HG03025 (cell line): Measurements from ENCODE around the gene SERPINF2.
"Not testable (repeated sequence)": the region's sequence is repeated elsewhere in the genome, so short reads cannot be mapped to it uniquely, and the experiment has no call there.

Experiments
- ATAC-seq: cut with Tn5 transposase; IDR thresholded peaks from one replicate; pipeline ENCODE4 v1.9.1; 2021; ENCODE audit warnings: mild to moderate bottlenecking, moderate library complexity; ENCODE audit not compliant: unreplicated experiment, low FRiP score

The SERPINF2 gene

DNA sequence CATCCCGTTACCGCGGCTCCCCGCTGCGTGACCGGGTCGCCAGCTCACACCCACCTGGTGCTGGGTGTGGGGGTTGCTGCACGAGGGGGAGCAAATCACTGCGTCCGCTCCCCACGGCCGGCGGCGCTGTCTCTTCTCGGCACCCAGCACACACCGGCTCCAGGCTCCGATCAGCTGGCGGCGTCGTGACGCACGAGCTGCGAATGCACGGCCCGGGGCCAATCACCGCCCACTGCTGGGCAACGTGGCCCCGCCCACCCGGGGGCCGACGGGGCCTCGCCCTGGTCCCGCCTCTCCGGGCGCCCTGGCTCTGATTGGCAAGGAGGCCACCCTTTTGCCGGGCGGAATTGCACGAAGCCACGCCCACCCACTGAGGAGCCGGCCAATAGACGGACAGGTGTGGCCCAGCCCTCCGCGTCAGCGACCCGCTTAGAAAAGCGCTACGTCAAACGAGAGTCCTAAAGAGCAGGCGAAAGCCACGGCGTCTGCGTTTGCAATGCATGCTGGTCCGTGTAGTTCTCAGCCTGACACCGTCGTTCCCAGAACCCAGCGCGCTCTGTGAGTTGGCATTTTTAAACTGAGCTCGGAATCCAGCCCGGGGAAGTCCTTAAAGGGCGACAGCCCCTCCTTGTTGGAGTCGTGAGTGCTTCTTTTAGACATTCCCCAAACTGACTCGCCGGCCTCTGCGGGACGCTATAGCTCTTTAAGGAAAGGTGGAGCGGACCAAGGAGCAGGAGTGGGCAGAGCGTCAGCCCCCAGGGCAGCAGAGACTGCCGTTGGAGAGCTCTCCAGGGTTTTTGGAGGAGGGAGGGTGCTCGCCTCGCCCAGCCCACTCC lies 26.4 kb upstream of the SERPINF2 start:
- ATAC-seq = peak; percentile 68

DNA sequence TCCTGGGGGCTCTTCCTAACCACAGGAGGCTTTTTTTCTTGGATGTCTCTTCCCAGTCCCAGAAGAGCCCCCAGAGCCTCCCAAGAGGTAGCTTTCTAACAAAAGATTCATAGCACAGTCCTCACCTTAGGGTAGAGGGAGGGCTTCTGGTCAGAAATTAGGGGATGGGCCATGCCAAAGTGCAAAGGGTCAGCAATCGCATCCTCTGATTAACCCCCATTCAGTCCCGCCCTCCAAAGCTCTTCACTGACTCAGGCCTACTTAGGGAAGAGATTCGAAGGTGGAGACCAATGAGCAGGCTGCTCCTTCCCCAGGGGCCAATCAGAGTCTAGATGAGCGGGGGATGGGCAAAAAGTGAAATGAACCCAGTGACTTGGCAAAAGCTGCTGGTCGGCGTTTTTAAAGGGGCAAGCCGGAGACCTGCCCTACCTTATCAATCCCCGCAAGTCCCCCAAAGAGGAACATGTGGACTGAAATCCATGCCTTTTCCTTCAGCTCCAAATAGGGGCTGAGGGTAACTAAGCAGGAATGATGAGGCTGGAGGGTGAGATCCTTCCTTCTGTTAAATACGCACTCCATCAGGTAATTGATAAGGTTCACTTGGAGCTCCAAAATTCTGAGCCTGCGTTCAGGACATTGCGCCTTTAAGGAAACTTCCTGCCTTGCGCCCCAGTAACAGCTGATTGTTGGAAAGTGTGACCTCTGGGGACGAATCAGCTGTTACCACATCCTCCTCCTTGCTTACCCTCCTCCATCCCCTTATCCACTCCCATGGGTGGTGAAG lies 25.6 kb upstream of the SERPINF2 start:
- peak; percentile 25 for ATAC-seq

DNA sequence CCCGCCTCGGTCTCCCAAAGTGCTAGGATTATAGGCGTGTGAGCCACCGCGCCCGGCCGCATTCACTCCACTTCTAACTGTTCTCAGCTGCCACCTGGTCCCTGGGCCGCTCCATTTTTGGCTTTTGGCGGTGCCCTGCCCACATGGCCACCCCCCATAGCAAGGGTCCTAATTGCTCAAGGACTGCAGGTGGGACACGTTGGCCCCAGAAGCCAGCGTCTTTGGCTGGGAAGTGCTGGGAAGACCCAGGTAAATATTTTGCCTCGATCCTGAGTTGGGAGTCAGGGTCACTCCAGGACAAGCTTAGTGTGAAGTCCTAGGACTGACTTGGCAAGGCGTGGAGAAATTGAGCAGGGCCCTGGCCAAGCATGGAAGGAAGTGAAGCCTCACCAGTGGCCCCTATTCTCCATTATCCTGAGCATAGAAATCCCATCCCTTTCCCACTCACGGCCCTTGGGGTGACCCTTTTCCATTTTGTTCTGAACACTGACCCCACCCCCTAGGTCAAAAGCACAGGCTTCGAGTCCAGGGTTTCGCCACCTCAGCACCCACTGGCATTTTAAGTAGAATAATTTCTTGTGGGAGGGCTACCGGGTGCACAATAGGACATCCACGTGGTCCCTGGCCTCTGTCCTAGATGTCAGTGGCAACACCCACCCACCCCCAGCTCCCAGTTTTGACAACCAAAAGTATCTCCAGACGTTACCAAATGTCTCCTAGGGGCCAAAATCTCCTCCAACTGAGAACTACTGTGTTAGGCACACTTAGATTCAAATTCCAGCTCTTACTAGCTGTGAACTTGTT lies 24.1 kb upstream of the SERPINF2 start:
- no peak for ATAC-seq

DNA sequence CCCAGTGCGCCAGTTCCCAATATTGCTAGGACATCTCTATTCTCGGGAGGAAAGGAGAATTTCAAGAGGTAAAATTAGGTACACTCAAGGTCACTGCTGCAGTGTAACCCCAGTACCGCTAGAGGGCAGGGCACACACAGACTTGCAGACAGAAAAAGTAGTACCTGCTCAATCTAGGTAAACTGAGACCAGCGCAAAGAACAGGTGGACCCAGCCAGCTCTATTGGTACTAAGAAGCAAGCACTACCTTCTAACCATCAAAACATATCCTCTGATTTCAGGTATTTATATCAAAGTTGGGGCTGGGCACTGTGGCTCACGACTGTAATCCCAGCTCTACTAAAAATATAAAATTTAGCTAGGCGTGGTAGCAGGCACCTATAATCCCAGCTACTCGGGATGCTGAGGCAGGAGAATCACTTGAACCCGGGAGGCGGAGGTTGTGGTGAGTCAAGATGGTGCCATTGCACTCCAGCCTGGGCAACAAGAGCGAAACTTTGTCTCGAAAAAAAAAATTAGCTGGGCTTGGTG lies 21.8 kb upstream of the SERPINF2 start:
- ATAC-seq = no peak

- ATAC-seq = not testable (repeated sequence)
Measured at GRCh38 chr17:1722022-1722421, 20.6 kb upstream of the SERPINF2 start.

- no peak for ATAC-seq
Measured at GRCh38 chr17:1724351-1724868, 18.3 kb upstream of the SERPINF2 start, which contains the start of gene WDR81. Gene WDR81 (plus strand): TSS chr17:1724704. CDS start chr17:1724960, 256 bp downstream.

DNA sequence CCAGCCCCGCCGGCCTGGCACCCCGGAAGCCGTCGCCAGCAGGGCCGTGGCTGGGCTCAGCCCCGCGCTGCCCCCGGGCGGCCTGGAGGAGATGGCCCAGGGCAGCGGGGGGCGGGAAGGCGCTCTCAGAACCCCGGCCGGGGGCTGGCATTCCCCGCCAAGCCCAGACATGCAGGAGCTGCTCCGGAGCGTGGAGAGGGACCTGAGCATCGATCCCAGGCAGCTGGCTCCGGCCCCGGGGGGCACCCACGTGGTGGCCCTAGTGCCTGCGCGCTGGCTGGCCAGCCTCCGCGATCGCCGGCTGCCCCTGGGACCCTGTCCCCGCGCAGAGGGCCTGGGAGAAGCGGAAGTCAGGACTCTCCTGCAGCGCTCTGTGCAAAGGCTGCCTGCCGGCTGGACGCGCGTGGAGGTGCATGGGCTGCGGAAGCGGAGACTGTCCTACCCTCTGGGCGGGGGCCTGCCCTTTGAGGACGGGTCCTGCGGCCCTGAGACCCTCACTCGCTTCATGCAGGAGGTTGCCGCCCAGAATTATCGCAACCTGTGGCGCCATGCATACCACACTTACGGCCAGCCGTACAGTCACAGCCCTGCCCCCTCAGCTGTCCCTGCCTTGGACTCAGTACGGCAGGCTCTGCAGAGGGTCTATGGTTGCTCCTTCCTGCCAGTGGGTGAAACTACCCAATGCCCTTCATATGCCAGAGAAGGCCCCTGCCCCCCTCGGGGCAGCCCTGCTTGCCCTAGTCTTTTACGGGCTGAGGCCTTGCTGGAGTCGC lies 17.6 kb upstream of the SERPINF2 start:
- ATAC-seq = no peak

GRCh38 chr17:1725642-1726511 lies 16.8 kb upstream of the SERPINF2 start:
- no peak for ATAC-seq

- ATAC-seq = no peak
Measured at GRCh38 chr17:1726626-1727257, 15.9 kb upstream of the SERPINF2 start.

GRCh38 chr17:1727258-1727789 lies 15.3 kb upstream of the SERPINF2 start:
- ATAC-seq = no peak

DNA sequence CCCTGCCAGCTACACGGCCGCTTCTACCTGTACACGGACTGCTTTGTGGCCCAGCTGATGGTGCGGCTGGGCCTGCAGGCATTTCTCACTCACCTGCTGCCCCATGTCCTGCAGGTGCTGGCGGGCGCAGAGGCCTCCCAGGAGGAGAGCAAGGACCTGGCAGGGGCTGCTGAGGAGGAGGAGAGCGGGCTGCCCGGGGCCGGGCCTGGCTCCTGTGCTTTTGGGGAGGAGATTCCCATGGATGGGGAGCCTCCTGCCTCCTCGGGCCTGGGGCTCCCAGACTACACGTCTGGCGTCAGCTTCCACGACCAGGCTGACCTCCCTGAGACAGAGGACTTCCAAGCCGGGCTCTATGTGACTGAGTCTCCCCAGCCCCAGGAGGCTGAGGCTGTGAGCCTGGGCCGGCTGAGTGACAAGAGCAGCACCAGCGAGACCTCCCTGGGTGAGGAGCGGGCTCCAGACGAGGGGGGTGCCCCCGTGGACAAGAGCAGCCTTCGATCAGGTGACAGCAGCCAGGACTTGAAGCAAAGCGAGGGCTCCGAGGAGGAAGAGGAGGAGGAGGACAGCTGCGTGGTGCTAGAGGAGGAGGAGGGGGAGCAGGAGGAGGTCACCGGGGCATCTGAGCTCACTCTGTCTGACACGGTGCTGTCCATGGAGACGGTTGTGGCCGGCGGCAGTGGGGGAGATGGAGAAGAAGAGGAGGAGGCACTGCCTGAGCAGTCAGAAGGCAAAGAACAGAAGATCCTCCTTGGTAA lies 14.6 kb upstream of the SERPINF2 start:
- no peak for ATAC-seq

- no peak for ATAC-seq
Measured at GRCh38 chr17:1729966-1730325, 12.7 kb upstream of the SERPINF2 start.

- no peak for ATAC-seq
Measured at GRCh38 chr17:1730326-1731193, 12.1 kb upstream of the SERPINF2 start.

DNA sequence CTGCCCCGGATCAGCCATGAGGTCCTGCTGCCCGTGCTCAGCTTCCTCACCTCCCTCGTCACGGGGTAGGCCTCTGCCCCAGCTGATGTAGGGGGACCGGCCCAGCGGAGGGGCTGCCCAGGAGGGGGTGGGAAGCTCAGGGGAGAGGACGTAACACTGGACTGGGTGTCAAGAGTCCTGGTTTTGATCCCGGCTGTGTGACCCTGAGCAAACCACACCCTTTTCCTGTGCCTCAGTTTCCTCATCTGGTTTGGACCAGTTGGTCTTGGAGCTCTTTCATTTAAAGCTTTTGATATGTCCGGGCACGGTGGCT lies 11.5 kb upstream of the SERPINF2 start:
- ATAC-seq = no peak

GRCh38 chr17:1732241-1732832 lies 10.3 kb upstream of the SERPINF2 start:
- no peak for ATAC-seq

- ATAC-seq = no peak
Measured at GRCh38 chr17:1732833-1733321, 9.8 kb upstream of the SERPINF2 start.
